GM12873 (cell line): ENCODE data around the gene RSRC1.

Experiments used
- CTCF ChIP-seq: IDR thresholded peaks from 2 replicates; pipeline ENCODE4 v1.5.1; 2012; ENCODE audit warnings: low read depth, mild to moderate bottlenecking, moderate library complexity, low read length, control low read depth; ENCODE audit not compliant: insufficient read depth; ENCODE audit errors: missing control alignments

RSRC1 gene

GRCh38 chr3:158106766-158107471 lies 3.0 kb upstream of the RSRC1 start:
- no peak for TF ChIP-seq CTCF

DNA sequence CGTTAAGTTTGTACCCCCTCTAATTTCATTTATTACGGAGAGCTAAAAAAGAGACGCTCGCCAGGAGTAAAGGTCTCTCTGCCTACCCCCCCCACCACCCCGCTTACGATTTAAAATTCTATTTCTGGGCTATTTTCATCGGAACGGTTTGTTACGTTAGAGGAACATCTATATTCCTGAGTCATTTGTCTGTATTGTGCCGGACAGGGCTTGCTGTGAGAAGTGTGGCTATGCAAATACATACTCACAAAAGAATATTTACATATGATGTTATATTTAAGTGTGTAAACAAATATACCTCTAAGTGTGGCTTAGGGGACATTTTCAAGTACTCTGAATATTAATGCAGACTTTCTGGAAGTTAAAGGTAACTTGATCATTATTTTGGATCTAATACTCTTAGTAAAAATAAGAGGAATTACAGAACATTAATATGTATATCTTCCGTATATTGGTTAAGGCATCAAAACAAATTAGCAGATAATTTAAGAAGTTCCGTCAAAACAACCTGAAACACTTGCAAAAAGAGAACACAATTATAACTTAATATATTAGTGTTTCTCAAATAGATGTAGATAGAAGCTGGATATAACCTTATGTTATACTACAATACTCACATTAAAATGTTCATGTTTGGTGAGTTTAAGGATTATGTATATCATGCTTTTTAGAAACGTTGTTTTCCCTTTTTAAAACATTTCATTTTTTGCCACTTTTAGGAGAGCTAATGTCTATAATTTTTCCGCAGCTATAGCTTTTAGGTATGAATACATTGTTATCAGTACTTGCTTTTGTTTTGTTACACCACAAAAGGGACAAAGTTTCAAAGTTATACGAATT lies 2.1 kb upstream of the RSRC1 start:
- TF ChIP-seq CTCF, result no peak

DNA sequence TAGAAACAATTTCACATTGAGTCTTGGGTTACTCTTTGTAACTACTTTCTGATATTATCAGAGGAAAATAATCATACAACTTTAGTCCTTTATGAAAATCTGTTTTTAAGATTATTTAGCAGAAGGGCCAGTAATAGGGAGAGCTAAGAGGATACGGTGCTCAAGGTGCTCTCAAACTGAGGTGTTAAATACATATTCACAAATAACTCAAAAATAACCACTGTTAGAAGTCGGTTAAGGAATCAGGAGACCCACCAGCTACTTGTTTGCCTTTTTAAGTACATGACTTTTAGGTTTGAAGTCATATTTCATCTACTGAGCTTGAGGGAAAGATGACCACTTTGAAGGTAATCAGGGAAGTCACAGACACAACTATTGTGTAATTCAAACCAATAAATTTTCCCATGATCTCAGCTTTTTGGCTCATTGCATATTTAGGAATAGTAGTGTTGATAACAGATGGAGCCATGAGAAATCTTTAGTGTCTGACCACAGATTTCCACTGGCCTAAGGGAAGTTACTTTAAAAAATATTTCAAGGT lies 1.4 kb upstream of the RSRC1 start:
- no peak for TF ChIP-seq CTCF

DNA sequence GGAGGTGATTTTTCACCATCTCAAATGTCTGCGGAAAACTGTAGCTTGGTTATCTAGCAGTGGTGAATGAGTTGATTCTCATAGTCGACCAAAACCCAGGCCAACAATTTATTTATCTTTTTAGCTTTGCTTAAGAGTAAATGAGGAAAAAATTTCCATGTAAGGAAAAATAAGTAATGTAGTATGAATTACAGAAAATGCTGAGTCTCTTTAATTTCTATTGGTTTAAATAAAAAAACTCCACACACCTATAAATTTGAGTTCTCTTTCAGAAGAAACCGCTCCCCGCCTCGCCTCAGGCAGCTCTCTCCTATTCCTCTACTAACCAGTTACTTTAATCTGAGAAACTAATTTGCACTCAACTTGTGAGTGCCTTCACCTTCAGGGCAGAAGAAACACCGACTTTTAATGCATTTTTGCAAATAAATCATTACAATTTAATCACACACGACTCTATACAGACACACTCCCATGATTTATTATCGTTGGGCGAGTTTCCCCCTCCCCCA lies 540 bp upstream of the RSRC1 start:
- TF ChIP-seq CTCF, result no peak

DNA sequence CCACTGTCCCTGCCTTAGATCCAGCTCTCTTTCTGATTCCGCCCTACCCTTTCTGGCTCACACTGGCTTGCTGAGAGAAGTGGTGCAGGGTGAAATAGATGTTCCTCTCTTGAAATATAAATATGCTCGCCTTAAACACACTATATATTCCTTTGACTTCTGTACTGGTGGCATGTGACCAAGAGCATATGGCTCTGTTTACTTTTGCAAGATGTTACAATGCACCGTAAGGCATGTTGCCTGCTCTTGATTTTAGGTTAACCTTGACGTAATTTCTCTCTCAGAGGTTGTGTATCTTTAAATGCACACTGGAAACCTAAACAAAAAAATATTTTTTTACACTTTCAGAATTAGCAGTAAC lies 749 bp downstream of the RSRC1 start:
- TF ChIP-seq CTCF, result no peak

DNA sequence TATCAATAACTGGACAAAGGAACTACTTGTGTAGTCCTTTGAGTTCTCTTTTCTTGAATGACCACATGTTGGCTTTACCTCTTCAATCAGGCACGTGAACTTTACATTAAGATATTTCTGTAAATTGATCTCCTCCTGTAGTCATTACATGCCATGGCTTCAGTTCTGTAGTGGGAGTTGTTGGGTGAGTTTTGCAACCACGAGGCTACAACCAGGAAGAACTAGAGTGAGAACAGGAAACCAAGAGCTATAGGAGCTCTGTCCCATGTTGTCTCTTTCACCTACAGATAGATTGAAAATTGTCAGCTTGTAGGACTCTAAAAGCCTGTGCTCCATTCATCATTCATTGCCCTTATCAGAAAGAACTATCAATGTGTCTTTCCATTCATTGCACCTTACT lies 2.0 kb downstream of the RSRC1 start:
- TF ChIP-seq CTCF, result no peak

DNA sequence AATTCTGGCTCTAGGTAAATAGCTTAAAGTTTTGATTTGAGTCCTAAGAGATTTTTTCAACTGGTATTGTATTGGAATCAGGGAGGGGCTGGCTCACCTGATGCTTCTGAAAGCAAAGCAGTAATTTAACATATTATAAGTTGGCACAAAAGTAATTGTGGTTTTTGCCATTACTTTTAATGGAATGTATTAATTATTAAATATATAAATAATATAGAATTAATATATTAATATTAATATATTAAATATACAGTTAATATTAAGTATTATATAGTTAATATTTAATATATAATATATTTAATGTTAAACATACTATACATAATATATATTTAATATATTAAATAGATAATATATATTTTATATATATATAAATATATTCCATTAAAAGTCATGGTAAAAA lies 10.4 kb downstream of the RSRC1 start:
- TF ChIP-seq CTCF, result no peak
